Sigmoid colon (tissue), 7 donors: ENCODE results near the gene AGR2. TPM values are rescaled to one million over a fixed set of nuclear protein-coding genes. Genes with fewer than 3 reads are reported as not detected.
A peak's percentile ranks its signal among the peaks of the same experiment; 100 is the strongest.

ENCODE experiments used
- DNase-seq: peaks from one replicate; pipeline ENCODE4 v3.0.0-alpha.2; 2019
- H3K27ac ChIP-seq, 4 donors: fragments of 200-600 bp; sonication (generic); one replicate each; pipeline ENCODE4 v1.5.1; 2016 to 2019; ENCODE audit warnings: mild to moderate bottlenecking in 1 of 4
- H3K27me3 ChIP-seq, 3 donors: fragments of 200-600 bp; sonication (generic); one replicate each; pipeline ENCODE4 v1.5.1; 2019; ENCODE audit warnings: mild to moderate bottlenecking in 1 of 3
- H3K36me3 ChIP-seq, 4 donors: fragments of 200-600 bp; sonication (generic); one replicate each; pipeline ENCODE4 v1.5.1; 2016 to 2019
- H3K4me1 ChIP-seq, 4 donors: fragments of 200-600 bp; sonication (generic); one replicate each; pipeline ENCODE4 v1.5.1; 2017 to 2019
- H3K4me3 ChIP-seq, 4 donors: fragments of 200-600 bp; sonication (generic); one replicate each; pipeline ENCODE4 v1.5.1; 2017 to 2019; ENCODE audit warnings: mild to moderate bottlenecking in 2 of 4, moderate library complexity in 1 of 4
- H3K9me3 ChIP-seq, 4 donors: fragments of 200-600 bp in 3 of 4; sonication (generic) in 3 of 4; one replicate each; pipeline versions ENCODE4 v1.5.1 to v1.6.1; 2013 to 2019
- CTCF ChIP-seq, 4 experiments: fragments of 450-650 bp in 3 of 4; fragments of 200-600 bp in 1 of 4; IDR thresholded peaks; one replicate each; pipeline ENCODE4 v1.5.1; 2016 to 2019; ENCODE audit warnings: antibody characterized with exemption in 4 of 4, mild to moderate bottlenecking in 3 of 4, moderate library complexity in 2 of 4
- EP300 ChIP-seq, 4 donors: sonication (generic); formaldehyde crosslinking; IDR thresholded peaks; one replicate each; pipeline ENCODE4 v1.6.1; 2017; ENCODE audit warnings: antibody characterized with exemption in 4 of 4
- POLR2A ChIP-seq, 2 donors: fragments of 450-650 bp; IDR thresholded peaks; one replicate each; pipeline ENCODE4 v1.6.1; 2016; ENCODE audit warnings: antibody characterized with exemption in 2 of 2, mild to moderate bottlenecking in 2 of 2, moderate library complexity in 2 of 2
- POLR2AphosphoS5 ChIP-seq, 4 donors: sonication (generic); formaldehyde crosslinking; IDR thresholded peaks; one replicate each; pipeline ENCODE4 v1.6.1; 2017; ENCODE audit warnings: antibody characterized with exemption in 4 of 4
- WGBS, 2 donors: extraction: QIAGEN DNeasy Blood & Tissue Kit; methylation state at CpG; one replicate each; pipeline ENCODE4 v1.1.7; 2013; 5-methylcytosine and 5-hydroxymethylcytosine counted together
- intact Hi-C: fragments of 100-400 bp; cut with DNase I; formaldehyde crosslinking; loops from one replicate; pipeline ENCODE4 v1.15.1; 2023
- polyA plus RNA-seq, 3 donors: library from polyadenylated mRNA; stranded (reverse); fragments of 200-250 nt; gene quantifications; one replicate each; pipeline ENCODE4 v1.2.3, GENCODE V29; 2013
- total RNA-seq, 4 donors: library from RNA; depleted of rRNA; stranded (reverse); fragments of >200 nt; gene quantifications; one replicate each; pipeline ENCODE4 v1.1.0, GENCODE V29; 2016
- donor health status: healthy with polysubstance abuse.
- donor health status: Bipolar disorder and iron deficiency.
- donor health status: healthy.

The AGR2 gene
- total and polyA plus RNA-seq, 7 donors, result 345 to 1,393 (median 370) TPM; not detected in 4

- DNase-seq, result no peak
- TF ChIP-seq POLR2AphosphoS5 (IDR thresholded peaks at IDR 0.05) (no peak), CTCF (IDR thresholded peaks at IDR 0.05) (no peak), POLR2A (IDR thresholded peaks at IDR 0.05) (no peak), EP300 (IDR thresholded peaks at IDR 0.05) (no peak)
- intact Hi-C loops, result no loop called here
- Histone ChIP-seq H3K4me1 (peaks cover 0 to 14% (median 10%) of the 10 kb centered on the region in 4 donors), H3K27ac (peak overlapping the region in 1 of 4 donors; percentile 46), H3K27me3 (peaks cover 0 to 14% (median 11%) of the 10 kb centered on the region in 3 donors), H3K4me3 (peak overlapping the region in 2 of 4 donors; percentile 57), H3K36me3 (no peaks in the 10 kb centered on the region), H3K9me3 (no peaks in the 10 kb centered on the region)
- 19 to 43% methylated on average over 6 of the region's 6 CpGs for WGBS, 2 donors
Measured at GRCh38 chr7:16754856-16755317, 49.9 kb downstream of the AGR2 start.

GRCh38 chr7:16753932-16754855, 50.6 kb downstream of the AGR2 start:
- peak overlapping the region in 3 of 4 donors; percentile 28 to 46 (median 35) for H3K27ac ChIP-seq
- DNase-seq, result no peak

DNA sequence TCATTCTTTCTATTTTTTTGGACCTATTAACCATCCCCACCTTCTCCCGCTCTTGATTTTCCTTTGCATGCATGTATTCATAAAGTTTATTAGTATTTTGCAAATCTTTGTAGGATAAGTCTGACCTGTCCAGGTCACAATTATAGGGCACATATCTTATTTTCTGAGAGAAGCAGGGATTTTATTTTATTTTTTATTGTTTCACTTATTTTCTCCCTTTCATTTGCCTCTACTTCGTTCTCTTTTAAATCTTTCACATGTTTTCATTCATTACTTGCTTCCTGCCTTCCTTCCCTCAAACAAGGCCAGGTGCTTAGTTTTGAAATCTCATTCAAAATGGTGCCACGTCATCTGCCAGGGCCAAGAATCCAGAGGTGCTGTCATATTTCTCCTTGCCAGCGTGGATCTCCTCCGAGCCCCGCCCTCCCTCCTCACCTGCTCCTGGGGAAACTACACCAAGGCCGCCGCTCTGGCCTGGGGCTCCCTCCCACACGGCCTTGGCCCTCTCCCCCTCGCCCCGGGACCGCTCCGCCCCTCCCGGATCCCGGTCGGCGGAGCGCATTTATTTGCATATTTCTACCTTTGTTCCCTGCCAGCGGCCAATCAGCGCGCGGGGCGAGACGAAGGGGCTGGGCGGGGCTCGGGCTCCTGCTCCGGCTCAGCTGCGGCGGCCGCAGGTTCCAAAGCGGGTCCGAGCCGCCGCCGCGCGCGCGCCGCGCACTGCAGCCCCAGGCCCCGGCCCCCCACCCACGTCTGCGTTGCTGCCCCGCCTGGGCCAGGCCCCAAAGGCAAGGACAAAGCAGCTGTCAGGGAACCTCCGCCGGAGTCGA, 51.5 kb downstream of the AGR2 start, which contains the start of gene TSPAN13:
TSS of gene TSPAN13 (plus strand) at position 654 of the 830 bp plus-strand sequence. CDS start 213 bp downstream, outside the sequence.
- no peaks in the 10 kb centered on the region for H3K36me3 ChIP-seq
- WGBS, 2 donors, result 3 to 4% methylated on average over 48 of the region's 48 CpGs
- peak; percentile 66 for DNase-seq

More at GRCh38 chr7:16753932-16754855, 50.6 kb downstream of the AGR2 start:
- peaks cover 0 to 14% (median 11%) of the 10 kb centered on the region in 3 donors for H3K27me3 ChIP-seq
- peaks cover 0 to 14% (median 10%) of the 10 kb centered on the region in 4 donors for H3K4me1 ChIP-seq
- H3K4me3 ChIP-seq, result peak overlapping the region; percentile 15 to 57 (median 52)
- H3K9me3 ChIP-seq, result no peaks in the 10 kb centered on the region
- no peak for TF ChIP-seq CTCF (IDR thresholded peaks at IDR 0.05)
- TF ChIP-seq EP300 (IDR thresholded peaks at IDR 0.05), result no peak
- no peak for TF ChIP-seq POLR2A (IDR thresholded peaks at IDR 0.05)
- no peak for TF ChIP-seq POLR2AphosphoS5 (IDR thresholded peaks at IDR 0.05)
- no peaks in the 10 kb centered on the region for H3K36me3 ChIP-seq
- WGBS, 2 donors, result 2 to 5% methylated on average over 58 of the region's 58 CpGs
- intact Hi-C loops, result no loop called here

More for the DNA sequence above, 51.5 kb downstream of the AGR2 start, which contains the start of gene TSPAN13:
- Histone ChIP-seq H3K27ac (peak within 1 kb of the TSS in 3 of 4 donors; percentile 28 to 46 (median 35)), H3K27me3 (peaks cover 0 to 14% (median 11%) of the 10 kb centered on the region in 3 donors), H3K4me3 (peak within 1 kb of the TSS; percentile 15 to 57 (median 52)), H3K9me3 (no peaks in the 10 kb centered on the region), H3K4me1 (peaks cover 0 to 14% (median 10%) of the 10 kb centered on the region in 4 donors)
- intact Hi-C loops, result no loop called here
- TF ChIP-seq CTCF (IDR thresholded peaks at IDR 0.05) (no peak), EP300 (IDR thresholded peaks at IDR 0.05) (no peak), POLR2AphosphoS5 (IDR thresholded peaks at IDR 0.05) (no peak), POLR2A (IDR thresholded peaks at IDR 0.05) (no peak)
